Activated naive CD4-positive, alpha-beta T cell treated with anti-CD3 and anti-CD28 coated beads, Interleukin-2, amount 10 ng/mL, durations not matched to agents 7 days and 5 days (primary cell): Measurements from ENCODE around the gene IFFO2.

Experiments used
- CTCF ChIA-PET: fragments of 350-600 bp; sonication (Branson Sonifier 250); formaldehyde crosslinking; loops from one replicate; lab custom pipeline; 2021; ENCODE audit warnings: antibody characterized with exemption; lab: Charles Lee
- DNase-seq: peaks from one replicate; pipeline ENCODE4 v3.0.0-alpha.2; 2020
- H3K27ac Mint-ChIP-seq: one replicate; pipeline ENCODE4 v1.8.0; 2021; ENCODE audit warnings: mild to moderate bottlenecking, moderate library complexity, mixed read lengths
- H3K27me3 Mint-ChIP-seq: one replicate; pipeline ENCODE4 v1.8.0; 2021; ENCODE audit warnings: mild to moderate bottlenecking, mixed read lengths
- H3K36me3 Mint-ChIP-seq: one replicate; pipeline ENCODE4 v1.8.0; 2021; ENCODE audit warnings: mixed read lengths
- H3K4me1 Mint-ChIP-seq: one replicate; pipeline ENCODE4 v1.8.0; 2021; ENCODE audit warnings: mixed read lengths
- H3K4me3 Mint-ChIP-seq: one replicate; pipeline ENCODE4 v1.8.0; 2021; ENCODE audit warnings: mild to moderate bottlenecking, moderate library complexity, mixed read lengths
- H3K9me3 Mint-ChIP-seq: one replicate; pipeline ENCODE4 v1.8.0; 2021; ENCODE audit warnings: mixed read lengths

The IFFO2 gene

GRCh38 chr1:18941221-18942141 is 15.0 kb downstream of the IFFO2 start:
- CTCF ChIA-PET = interaction anchor here (0.8 kb wide), 1 partner anchor 33 kb away, joined by 3 read pairs; no protein-coding TSS in a partner anchor
- peaks cover 2% of the 10 kb centered on the region for H3K36me3 Mint-ChIP-seq
- no peak overlapping the region for H3K27ac Mint-ChIP-seq
- H3K4me3 Mint-ChIP-seq = no peak overlapping the region
- H3K9me3 Mint-ChIP-seq = no peaks in the 10 kb centered on the region
- no peak for DNase-seq
- no peaks in the 10 kb centered on the region for H3K27me3 Mint-ChIP-seq
- peaks cover 23% of the 10 kb centered on the region for H3K4me1 Mint-ChIP-seq

- Mint-ChIP-seq H3K36me3 (peaks cover 2% of the 10 kb centered on the region), H3K9me3 (no peaks in the 10 kb centered on the region), H3K27me3 (no peaks in the 10 kb centered on the region), H3K4me1 (peaks cover 16% of the 10 kb centered on the region), H3K27ac (no peak overlapping the region), H3K4me3 (no peak overlapping the region)
- CTCF ChIA-PET = interaction anchor here (0.9 kb wide), 2 partner anchors 19 to 33 kb away, joined by 3 to 4 read pairs; no protein-coding TSS in a partner anchor
- DNase-seq = no peak
Measured at GRCh38 chr1:18940303-18941020, 16.0 kb downstream of the IFFO2 start.

- CTCF ChIA-PET = interaction anchor here (0.9 kb wide), 2 partner anchors 18 to 32 kb away, joined by 3 to 4 read pairs; no protein-coding TSS in a partner anchor
Measured at GRCh38 chr1:18939398-18940302, 16.8 kb downstream of the IFFO2 start.

DNA sequence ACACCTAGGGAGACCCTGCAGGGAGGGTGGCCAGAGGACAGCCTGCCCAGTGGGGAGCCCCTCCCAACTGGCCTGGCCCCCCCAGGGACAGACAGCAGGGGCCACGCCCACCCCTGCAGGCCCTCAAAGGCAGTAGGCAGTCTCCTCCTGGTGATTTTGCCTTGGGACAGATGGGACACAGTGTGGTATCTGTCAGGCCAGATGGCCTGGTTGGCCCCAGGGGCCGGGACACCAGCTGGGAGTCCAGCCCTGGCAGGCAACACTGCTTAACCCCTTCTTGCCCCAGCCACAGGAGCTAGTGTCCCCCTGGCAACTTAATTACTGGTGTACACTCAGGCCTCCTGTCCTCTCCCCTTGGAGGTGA is 17.8 kb downstream of the IFFO2 start:
- Mint-ChIP-seq H3K4me3 (no peak overlapping the region), H3K36me3 (peaks cover 2% of the 10 kb centered on the region), H3K27ac (no peak overlapping the region), H3K27me3 (no peaks in the 10 kb centered on the region), H3K9me3 (no peaks in the 10 kb centered on the region), H3K4me1 (peaks cover 10% of the 10 kb centered on the region)
- no peak for DNase-seq
- CTCF ChIA-PET = no interaction called here

More at GRCh38 chr1:18939398-18940302, 16.8 kb downstream of the IFFO2 start:
- no peak for DNase-seq
- Mint-ChIP-seq H3K27me3 (no peaks in the 10 kb centered on the region), H3K4me3 (no peak overlapping the region), H3K27ac (no peak overlapping the region), H3K9me3 (no peaks in the 10 kb centered on the region), H3K36me3 (peaks cover 2% of the 10 kb centered on the region), H3K4me1 (peaks cover 10% of the 10 kb centered on the region)

DNA sequence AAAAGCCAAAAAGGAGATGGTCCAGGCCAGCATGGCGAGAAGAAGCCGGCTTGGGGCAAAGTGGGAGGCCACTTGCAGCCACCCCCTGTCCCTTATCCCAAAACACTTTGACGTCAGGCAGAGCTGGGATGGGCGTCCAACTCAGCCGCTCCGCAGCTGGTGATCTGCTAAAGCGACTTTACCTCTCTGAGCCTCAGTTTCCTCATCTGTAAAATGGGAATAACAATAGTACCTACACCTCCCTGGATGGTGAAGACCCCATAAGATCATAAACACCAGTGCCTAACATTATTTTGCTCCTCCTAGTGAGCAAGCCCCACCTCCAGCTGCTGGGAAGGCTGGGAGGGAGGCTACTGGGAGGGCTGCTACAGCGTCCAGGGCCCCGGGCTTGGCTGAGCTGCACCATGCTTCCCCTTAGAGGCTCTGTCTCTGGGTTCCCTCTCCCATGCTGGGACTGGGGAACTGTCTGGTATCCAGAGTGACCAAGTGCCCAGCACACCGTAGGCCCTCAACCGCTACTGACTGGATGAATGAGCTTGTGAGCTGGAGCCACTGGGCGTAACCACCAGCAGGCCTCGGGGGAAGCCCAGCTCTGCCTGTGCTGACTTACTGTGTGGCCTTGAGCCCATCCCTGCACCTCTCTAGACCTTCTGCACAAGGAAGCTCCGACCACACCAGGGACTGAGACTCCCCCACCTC is 18.3 kb downstream of the IFFO2 start:
- Mint-ChIP-seq H3K27ac (no peak overlapping the region), H3K9me3 (no peaks in the 10 kb centered on the region), H3K4me1 (peaks cover 8% of the 10 kb centered on the region), H3K4me3 (no peak overlapping the region), H3K27me3 (no peaks in the 10 kb centered on the region), H3K36me3 (no peaks in the 10 kb centered on the region)
- CTCF ChIA-PET = no interaction called here
- DNase-seq = no peak

DNA sequence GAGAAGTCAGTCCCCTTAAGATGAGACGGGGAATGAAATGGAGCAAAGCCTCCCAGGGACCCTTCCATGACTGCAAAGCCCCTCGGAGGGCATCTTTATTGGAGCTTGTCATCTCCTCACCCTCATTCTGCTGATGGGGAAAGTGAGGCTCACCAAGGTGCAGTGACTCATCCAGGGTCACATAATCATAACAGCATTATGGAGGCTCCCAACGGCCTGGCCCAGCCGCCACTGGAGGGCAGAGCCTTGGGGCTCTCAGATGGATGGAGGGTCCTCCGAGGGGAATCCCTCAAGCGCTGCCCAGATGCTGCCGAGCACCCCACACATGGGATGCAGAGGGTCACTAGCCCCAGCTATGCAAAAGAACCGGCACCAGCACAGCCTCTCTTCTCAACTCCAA is 18.9 kb downstream of the IFFO2 start:
- peaks cover 11% of the 10 kb centered on the region for H3K4me1 Mint-ChIP-seq
- no peak overlapping the region for H3K27ac Mint-ChIP-seq

GRCh38 chr1:18936814-18937481 is 19.5 kb downstream of the IFFO2 start:
- H3K27me3 Mint-ChIP-seq = no peaks in the 10 kb centered on the region
- H3K27ac Mint-ChIP-seq = no peak overlapping the region
- CTCF ChIA-PET = no interaction called here
- no peak for DNase-seq
- H3K36me3 Mint-ChIP-seq = no peaks in the 10 kb centered on the region
- no peaks in the 10 kb centered on the region for H3K9me3 Mint-ChIP-seq
- peaks cover 15% of the 10 kb centered on the region for H3K4me1 Mint-ChIP-seq
- no peak overlapping the region for H3K4me3 Mint-ChIP-seq

More for the DNA sequence above, 18.9 kb downstream of the IFFO2 start:
- no peaks in the 10 kb centered on the region for H3K36me3 Mint-ChIP-seq
- CTCF ChIA-PET = no interaction called here
- no peak for DNase-seq
- H3K9me3 Mint-ChIP-seq = no peaks in the 10 kb centered on the region
- H3K4me3 Mint-ChIP-seq = no peak overlapping the region
- no peaks in the 10 kb centered on the region for H3K27me3 Mint-ChIP-seq

DNA sequence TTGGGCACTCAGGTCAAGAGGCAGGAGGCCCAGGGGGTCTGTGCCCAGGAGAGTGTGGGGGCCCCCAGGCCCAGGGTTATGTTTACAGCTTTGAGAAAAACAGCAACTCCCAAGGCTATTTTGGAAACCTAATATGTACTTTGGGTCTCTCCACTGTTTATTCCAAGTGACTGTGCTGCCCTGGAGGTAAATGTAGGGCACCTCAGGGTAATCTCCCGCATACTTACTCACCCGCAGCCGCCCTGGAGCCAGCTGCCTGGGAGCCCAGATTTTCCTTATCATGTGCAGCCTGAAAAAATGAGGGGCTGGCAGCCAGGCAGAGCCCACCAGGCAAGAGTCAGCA is 20.0 kb downstream of the IFFO2 start:
- Mint-ChIP-seq H3K4me1 (peaks cover 19% of the 10 kb centered on the region), H3K27ac (no peak overlapping the region), H3K36me3 (no peaks in the 10 kb centered on the region), H3K27me3 (no peaks in the 10 kb centered on the region), H3K9me3 (no peaks in the 10 kb centered on the region), H3K4me3 (no peak overlapping the region)
- CTCF ChIA-PET = no interaction called here
- DNase-seq = no peak

DNA sequence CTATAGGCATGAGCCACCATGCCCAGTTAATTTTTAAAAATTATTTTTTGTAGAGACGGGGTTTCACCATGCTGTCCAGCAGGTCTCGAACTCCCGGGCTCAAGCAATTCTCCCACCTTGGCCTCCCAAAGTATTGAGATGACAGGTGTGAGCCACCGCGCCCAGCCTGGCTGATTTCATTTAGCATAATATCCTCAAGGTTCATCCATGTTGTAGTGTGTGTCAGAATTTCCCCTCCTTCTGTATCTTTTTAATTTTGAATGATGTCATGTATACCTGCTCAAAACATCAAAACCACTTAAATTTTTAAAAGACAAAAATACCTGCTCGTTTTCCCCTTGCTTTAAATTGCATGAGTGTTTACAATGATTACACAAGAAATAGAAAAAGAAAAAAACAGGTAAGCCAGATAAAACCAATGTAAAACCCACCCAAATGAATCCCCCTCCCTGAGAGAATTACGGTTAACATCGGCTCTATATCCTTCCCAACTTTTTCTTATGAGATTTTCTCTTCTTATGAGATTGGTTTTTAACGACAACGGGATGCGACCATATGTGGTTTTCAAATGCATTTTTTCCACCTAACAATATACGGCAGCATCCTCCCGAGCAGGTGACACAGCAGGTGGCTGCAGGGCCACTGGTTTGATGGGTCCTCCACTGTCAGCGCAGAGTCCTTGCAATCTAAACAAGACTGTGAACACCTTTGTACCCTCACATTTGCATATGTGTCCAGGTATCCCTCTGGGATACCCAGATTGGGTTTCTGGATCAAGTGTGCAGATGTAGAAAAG is 22.1 kb downstream of the IFFO2 start:
- CTCF ChIA-PET = no interaction called here
- Mint-ChIP-seq H3K27ac (no peak overlapping the region), H3K4me1 (peaks cover 29% of the 10 kb centered on the region), H3K9me3 (no peaks in the 10 kb centered on the region), H3K36me3 (no peaks in the 10 kb centered on the region), H3K27me3 (no peaks in the 10 kb centered on the region), H3K4me3 (no peak overlapping the region)
- DNase-seq = no peak

DNA sequence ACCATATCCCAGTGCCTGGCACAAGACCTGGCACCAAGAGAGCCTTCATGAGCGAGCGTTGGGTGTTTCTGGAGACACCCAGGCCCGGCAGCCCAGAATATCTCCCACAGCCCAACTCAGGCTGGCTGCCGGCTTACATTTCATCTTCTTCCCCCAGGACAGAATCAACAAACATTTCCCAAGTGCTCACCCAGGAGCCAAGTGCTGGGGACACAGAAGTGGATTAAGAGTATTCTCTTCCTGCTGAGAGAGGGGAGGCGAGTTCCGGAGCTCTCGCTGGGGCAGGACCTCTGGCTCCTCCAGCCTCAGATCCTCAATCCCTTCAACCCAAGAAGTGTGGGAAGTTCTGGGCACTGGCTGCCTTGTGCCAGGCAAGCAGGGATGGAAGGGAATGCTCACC is 23.6 kb downstream of the IFFO2 start:
- no peaks in the 10 kb centered on the region for H3K9me3 Mint-ChIP-seq
- DNase-seq = no peak
- H3K27me3 Mint-ChIP-seq = no peaks in the 10 kb centered on the region
- no peaks in the 10 kb centered on the region for H3K36me3 Mint-ChIP-seq
- CTCF ChIA-PET = interaction anchor here (1.1 kb wide), 1 partner anchor 26 kb away, joined by 3 read pairs; no protein-coding TSS in a partner anchor
- no peak overlapping the region for H3K4me3 Mint-ChIP-seq
- H3K4me1 Mint-ChIP-seq = peaks cover 41% of the 10 kb centered on the region
- H3K27ac Mint-ChIP-seq = no peak overlapping the region

GRCh38 chr1:18932387-18932786 is 24.1 kb downstream of the IFFO2 start:
- H3K4me1 Mint-ChIP-seq = peaks cover 45% of the 10 kb centered on the region
- H3K4me3 Mint-ChIP-seq = no peak overlapping the region
- H3K9me3 Mint-ChIP-seq = no peaks in the 10 kb centered on the region
- H3K27ac Mint-ChIP-seq = no peak overlapping the region
- no peaks in the 10 kb centered on the region for H3K36me3 Mint-ChIP-seq
- no peaks in the 10 kb centered on the region for H3K27me3 Mint-ChIP-seq
- CTCF ChIA-PET = interaction anchor here (1.1 to 2.1 kb wide), 2 partner anchors 10 to 25 kb away, joined by 3 to 5 read pairs; no protein-coding TSS in a partner anchor
- no peak for DNase-seq

DNA sequence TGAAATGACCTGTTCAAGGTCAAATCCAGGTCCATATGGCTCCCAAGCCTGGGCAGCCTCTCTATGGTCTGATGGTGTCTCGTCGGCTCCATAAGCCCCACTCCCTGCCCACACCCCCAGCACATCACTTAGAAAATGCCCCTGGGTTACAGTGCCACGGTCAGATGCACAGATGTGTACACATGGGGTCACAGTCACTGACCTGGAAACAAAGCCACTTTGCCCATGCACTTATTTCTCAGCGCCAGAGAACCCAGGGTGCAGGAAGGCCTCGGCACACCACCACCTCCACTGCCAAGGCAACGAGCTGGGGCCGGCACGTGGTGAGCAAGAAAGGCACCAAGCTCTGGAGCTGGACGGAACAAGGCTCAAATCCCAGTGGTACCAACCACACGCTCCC is 24.7 kb downstream of the IFFO2 start:
- Mint-ChIP-seq H3K9me3 (no peaks in the 10 kb centered on the region), H3K27me3 (no peaks in the 10 kb centered on the region), H3K4me3 (no peak overlapping the region), H3K27ac (no peak overlapping the region), H3K4me1 (peaks cover 51% of the 10 kb centered on the region), H3K36me3 (no peaks in the 10 kb centered on the region)
- DNase-seq = no peak
- CTCF ChIA-PET = interaction anchor here (1.1 to 2.1 kb wide), 2 partner anchors 10 to 25 kb away, joined by 3 to 5 read pairs; no protein-coding TSS in a partner anchor
